ENCODE measurements around the gene ADD1.

ADD1 gene

DNA sequence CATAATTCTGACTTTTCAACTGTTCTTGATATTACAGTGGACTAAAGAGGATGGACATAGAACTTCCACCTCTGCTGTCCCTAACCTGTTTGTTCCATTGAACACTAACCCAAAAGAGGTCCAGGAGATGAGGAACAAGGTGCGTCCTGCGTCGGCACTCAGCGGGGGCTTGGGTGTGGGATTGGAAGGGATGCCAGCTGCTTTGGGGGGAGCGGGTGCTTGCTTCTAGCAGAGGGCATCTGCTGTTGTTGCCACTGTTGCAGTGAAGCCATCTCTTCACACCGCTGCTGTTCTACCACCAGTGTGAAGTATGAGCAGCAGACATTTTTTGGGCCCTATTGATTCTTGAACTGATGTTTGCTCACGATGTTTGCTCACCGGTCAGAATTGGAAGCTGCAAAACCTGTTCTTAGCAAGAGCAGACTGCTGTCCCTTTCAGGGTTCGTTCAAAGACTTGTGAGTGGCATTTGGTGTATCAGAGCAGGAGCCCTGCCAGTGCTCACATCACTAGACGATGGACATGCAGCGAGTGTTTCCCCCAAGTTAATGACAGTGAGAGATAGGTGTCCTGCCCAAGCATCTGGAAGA lies 64.2 kb downstream of the ADD1 start:
- Histone ChIP-seq H3K4me2 (ENCODE audit: low read length) (no peak overlapping the region), H3K9ac (no peak overlapping the region), H3K4me3 (ENCODE audit: low read depth, low read length) (no peak overlapping the region), H3K9me3 (ENCODE audit: control insufficient read depth, low read length) (no peaks in the 10 kb centered on the region), H3K36me3 (ENCODE audit: control insufficient read depth, insufficient read depth, low read length) (no peaks in the 10 kb centered on the region), H3K27ac (no peak overlapping the region), H3K27me3 (ENCODE audit: control insufficient read depth, insufficient read depth, low read length) (no peaks in the 10 kb centered on the region), H3K4me1 (no peaks in the 10 kb centered on the region), H3K79me2 (peaks cover 2% of the 10 kb centered on the region), H2AFZ (no peak overlapping the region)
- TF ChIP-seq CTCF (IDR thresholded peaks at IDR 0.05), result no peak

DNA sequence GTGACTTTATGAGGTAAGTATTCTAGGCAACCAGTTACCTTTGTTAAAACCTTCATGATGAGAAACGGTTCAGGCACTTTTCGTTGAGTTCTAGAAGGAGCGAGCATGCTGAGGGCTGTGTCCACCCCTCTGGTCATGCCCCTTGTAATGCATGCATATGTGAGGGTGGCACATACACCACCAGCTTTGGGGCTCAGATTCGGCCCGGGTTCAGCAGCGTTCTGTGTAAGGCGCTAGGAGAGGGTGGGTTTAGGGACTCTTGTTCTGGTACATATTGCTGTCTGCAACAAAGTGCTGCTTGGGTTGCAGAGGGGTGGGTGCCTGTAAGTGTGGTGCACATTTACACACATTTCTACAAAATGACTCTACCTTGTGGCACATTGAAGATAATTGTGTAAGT lies 65.0 kb downstream of the ADD1 start:
- H3K36me3 ChIP-seq (ENCODE audit: control insufficient read depth, insufficient read depth, low read length), result no peaks in the 10 kb centered on the region
- H3K4me3 ChIP-seq (ENCODE audit: low read depth, low read length), result no peak overlapping the region
- no peak overlapping the region for H2AFZ ChIP-seq
- H3K9me3 ChIP-seq (ENCODE audit: control insufficient read depth, low read length), result no peaks in the 10 kb centered on the region
- H3K9ac ChIP-seq, result no peak overlapping the region
- H3K4me1 ChIP-seq, result no peaks in the 10 kb centered on the region
- no peak overlapping the region for H3K4me2 ChIP-seq (ENCODE audit: low read length)
- H3K27me3 ChIP-seq (ENCODE audit: control insufficient read depth, insufficient read depth, low read length), result no peaks in the 10 kb centered on the region
- H3K27ac ChIP-seq, result no peak overlapping the region
- no peak for TF ChIP-seq CTCF (IDR thresholded peaks at IDR 0.05)
- peaks cover 5% of the 10 kb centered on the region for H3K79me2 ChIP-seq

GRCh38 chr4:2909583-2909982 lies 65.9 kb downstream of the ADD1 start:
- Histone ChIP-seq H3K27ac (no peak overlapping the region), H3K79me2 (peaks cover 5% of the 10 kb centered on the region), H3K9ac (no peak overlapping the region), H3K9me3 (ENCODE audit: control insufficient read depth, low read length) (no peaks in the 10 kb centered on the region), H3K4me2 (ENCODE audit: low read length) (no peak overlapping the region), H2AFZ (no peak overlapping the region), H3K4me3 (ENCODE audit: low read depth, low read length) (no peak overlapping the region), H3K27me3 (ENCODE audit: control insufficient read depth, insufficient read depth, low read length) (no peaks in the 10 kb centered on the region), H3K36me3 (ENCODE audit: control insufficient read depth, insufficient read depth, low read length) (no peaks in the 10 kb centered on the region), H3K4me1 (no peaks in the 10 kb centered on the region)
- no peak for TF ChIP-seq CTCF (IDR thresholded peaks at IDR 0.05)

GRCh38 chr4:2910409-2910808 lies 66.8 kb downstream of the ADD1 start:
- Histone ChIP-seq H3K4me3 (ENCODE audit: low read depth, low read length) (no peak overlapping the region), H3K79me2 (peaks cover 5% of the 10 kb centered on the region), H3K9me3 (ENCODE audit: control insufficient read depth, low read length) (no peaks in the 10 kb centered on the region), H3K27me3 (ENCODE audit: control insufficient read depth, insufficient read depth, low read length) (no peaks in the 10 kb centered on the region), H2AFZ (no peak overlapping the region), H3K4me1 (no peaks in the 10 kb centered on the region), H3K4me2 (ENCODE audit: low read length) (no peak overlapping the region), H3K9ac (no peak overlapping the region), H3K27ac (no peak overlapping the region), H3K36me3 (ENCODE audit: control insufficient read depth, insufficient read depth, low read length) (no peaks in the 10 kb centered on the region)
- TF ChIP-seq CTCF (IDR thresholded peaks at IDR 0.05), result no peak

DNA sequence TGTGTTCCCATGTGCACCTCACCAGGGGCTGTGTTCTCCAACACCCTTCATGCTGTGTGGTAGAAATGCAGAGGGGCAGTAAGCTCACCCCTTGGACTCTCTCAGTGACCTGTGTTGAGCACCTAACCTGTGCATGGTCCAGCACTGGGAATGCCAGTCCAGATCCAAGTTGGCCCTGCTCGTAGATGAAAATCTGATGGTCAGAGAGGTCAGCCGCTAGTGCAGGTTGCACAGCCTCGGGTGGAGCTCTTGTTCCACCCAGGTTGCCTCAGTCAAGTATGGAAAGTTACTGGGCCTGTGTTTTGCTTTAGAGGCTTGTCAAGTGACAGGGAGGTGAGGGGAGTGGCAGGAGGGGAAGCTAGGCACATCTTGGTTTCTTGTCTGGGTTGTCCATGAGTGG lies 68.2 kb downstream of the ADD1 start:
- Histone ChIP-seq H3K27ac (no peak overlapping the region), H3K79me2 (peaks cover 5% of the 10 kb centered on the region), H3K36me3 (ENCODE audit: control insufficient read depth, insufficient read depth, low read length) (no peaks in the 10 kb centered on the region), H3K4me1 (no peaks in the 10 kb centered on the region), H3K4me3 (ENCODE audit: low read depth, low read length) (no peak overlapping the region), H3K9ac (no peak overlapping the region), H2AFZ (no peak overlapping the region), H3K4me2 (ENCODE audit: low read length) (no peak overlapping the region), H3K9me3 (ENCODE audit: control insufficient read depth, low read length) (no peaks in the 10 kb centered on the region), H3K27me3 (ENCODE audit: control insufficient read depth, insufficient read depth, low read length) (no peaks in the 10 kb centered on the region)
- no peak for TF ChIP-seq CTCF (IDR thresholded peaks at IDR 0.05)
